Caco-2 (cell line): Measurements from ENCODE around the gene TIAM1. TPM values are rescaled to one million over a fixed set of nuclear protein-coding genes. Genes with fewer than 3 reads are reported as not detected.

Experiments
- BruUV-seq: library from RNA; stranded (reverse); fragments of 400-500 nt; replicated peaks from 2 replicates; lab custom pipeline; 2021; lab: Mats Ljungman, UMichigan
- CTCF ChIA-PET: fragments of 300-600 bp; sonication (Branson Sonifier 250); formaldehyde crosslinking; loops from one replicate; lab custom pipeline; 2022; ENCODE audit warnings: antibody characterized with exemption; lab: Charles Lee
- POLR2A ChIA-PET: fragments of 300-600 bp; sonication (Branson Sonifier 250); formaldehyde crosslinking; loops from one replicate; lab custom pipeline; 2022; ENCODE audit warnings: antibody characterized with exemption; lab: Charles Lee
- DNase-seq, 2 experiments: peaks; one replicate each; pipeline versions ENCODE4 v3.0.0 to v3.0.0-alpha.2; 2020 to 2022
- H3K27me3 ChIP-seq: replicated peaks from 2 replicates; pipeline ENCODE4 v1.6.0; 2011; ENCODE audit warnings: low read length; ENCODE audit not compliant: control insufficient read depth, insufficient read depth
- H3K36me3 ChIP-seq: 2 replicates; pipeline ENCODE4 v1.5.1; 2011; ENCODE audit warnings: low read length; ENCODE audit not compliant: control insufficient read depth, insufficient read depth
- H3K4me1 ChIP-seq: fragments of 250-450 bp; sonication (Bioruptor Pico); 2 replicates; pipeline ENCODE4 v1.5.1; 2020; ENCODE audit warnings: mild to moderate bottlenecking
- H3K4me3 ChIP-seq: 2 replicates; pipeline ENCODE4 v1.5.1; 2011; ENCODE audit warnings: low read depth, mild to moderate bottlenecking, control low read depth, low read length
- H3K9me3 ChIP-seq: fragments of 250-450 bp; sonication (Bioruptor Pico); 2 replicates; pipeline ENCODE4 v1.5.1; 2020; ENCODE audit warnings: mild to moderate bottlenecking, moderate library complexity
- H3K27ac Mint-ChIP-seq: one replicate; pipeline ENCODE4 v1.8.0; 2022; ENCODE audit warnings: mixed read lengths; ENCODE audit not compliant: unreplicated experiment
- H3K27me3 Mint-ChIP-seq: one replicate; pipeline ENCODE4 v1.8.0; 2022; ENCODE audit warnings: mixed read lengths; ENCODE audit not compliant: insufficient read depth, unreplicated experiment
- H3K36me3 Mint-ChIP-seq: one replicate; pipeline ENCODE4 v1.8.0; 2022; ENCODE audit warnings: mild to moderate bottlenecking, mixed read lengths; ENCODE audit not compliant: insufficient read depth, unreplicated experiment
- H3K4me1 Mint-ChIP-seq: one replicate; pipeline ENCODE4 v1.8.0; 2022; ENCODE audit warnings: low read depth, mixed read lengths; ENCODE audit not compliant: unreplicated experiment
- H3K4me3 Mint-ChIP-seq: one replicate; pipeline ENCODE4 v1.8.0; 2022; ENCODE audit warnings: mild to moderate bottlenecking, moderate library complexity, mixed read lengths; ENCODE audit not compliant: unreplicated experiment
- H3K9me3 Mint-ChIP-seq: one replicate; pipeline ENCODE4 v1.8.0; 2022; ENCODE audit warnings: mixed read lengths; ENCODE audit not compliant: unreplicated experiment
- intact Hi-C: fragments of 100-400 bp; cut with micrococcal nuclease; formaldehyde crosslinking; loops from one replicate; pipeline ENCODE4 v1.10.0; 2022; ENCODE audit not compliant: unreplicated experiment
- total RNA-seq: library from RNA; stranded (reverse); gene quantifications from 2 replicates; pipeline ENCODE4 v1.2.3, GENCODE V29; 2022
- TF ChIP-seq, protein P1 (sequence below), 2 experiments: fragments of 200-600 bp in 1 of 2; IDR thresholded peaks; 1 replicate in 1 of 2; 2 replicates in 1 of 2; pipeline versions ENCODE4 v1.5.1 to v1.8.0; 2011 to 2022; ENCODE audit warnings: antibody characterized with exemption in 1 of 2, control low read depth in 1 of 2, inconsistent platforms in 1 of 2, low read depth in 1 of 2, low read length in 1 of 2, mild to moderate bottlenecking in 1 of 2, moderate library complexity in 1 of 2; ENCODE audit not compliant: insufficient read depth in 1 of 2, severe bottlenecking in 1 of 2, unreplicated experiment in 1 of 2

Gene TIAM1
- total RNA-seq, 1 experiment from 2014 or later, result 5.2 TPM

DNA sequence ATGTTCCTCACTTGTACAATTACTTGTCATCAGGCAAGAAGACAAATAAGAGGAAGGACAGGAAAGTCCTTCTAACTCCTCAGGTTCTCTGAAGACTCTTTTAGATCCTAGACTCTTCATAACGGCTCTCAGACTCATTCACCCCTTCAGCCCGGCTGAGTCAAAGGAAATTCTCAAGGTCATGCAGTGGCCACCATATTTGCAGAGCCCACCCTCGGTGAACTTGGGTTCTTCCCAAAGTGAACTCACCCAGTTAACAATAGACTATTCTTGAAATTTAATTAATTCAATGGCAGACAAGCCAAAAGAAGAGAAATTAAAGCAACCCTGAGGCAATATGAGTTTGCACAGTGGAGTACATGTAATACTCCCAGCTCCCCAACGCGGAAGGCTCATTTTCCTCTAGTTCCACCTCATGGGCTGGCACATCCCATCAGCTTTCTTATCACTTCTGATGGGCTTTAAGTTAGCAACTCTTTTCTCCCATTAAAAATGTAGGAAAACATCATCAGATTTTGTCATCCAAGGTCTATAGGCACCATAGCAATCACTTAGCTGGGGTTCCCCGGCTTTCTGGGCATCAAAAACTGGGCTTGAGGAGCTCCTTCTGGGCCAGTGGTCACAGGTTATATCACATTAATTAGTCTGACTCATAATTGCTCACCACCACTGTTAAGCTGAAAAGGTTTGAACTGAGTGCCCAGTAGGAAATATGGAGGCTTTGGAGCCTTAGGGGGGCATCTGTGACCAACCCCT lies 27.8 kb upstream of the TIAM1 start:
- Mint-ChIP-seq H3K4me1 (no peaks in the 10 kb centered on the region), H3K4me3 (no peak overlapping the region), H3K27me3 (no peaks in the 10 kb centered on the region), H3K27ac (no peak overlapping the region), H3K36me3 (no peaks in the 10 kb centered on the region), H3K9me3 (no peaks in the 10 kb centered on the region)
- ChIA-PET POLR2A (no interaction called here), CTCF (no interaction called here)
- intact Hi-C loops, result loop anchor here (10.0 kb wide), 1 partner anchor 83 kb away; no protein-coding TSS in a partner anchor
- TF ChIP-seq, protein P1, sequence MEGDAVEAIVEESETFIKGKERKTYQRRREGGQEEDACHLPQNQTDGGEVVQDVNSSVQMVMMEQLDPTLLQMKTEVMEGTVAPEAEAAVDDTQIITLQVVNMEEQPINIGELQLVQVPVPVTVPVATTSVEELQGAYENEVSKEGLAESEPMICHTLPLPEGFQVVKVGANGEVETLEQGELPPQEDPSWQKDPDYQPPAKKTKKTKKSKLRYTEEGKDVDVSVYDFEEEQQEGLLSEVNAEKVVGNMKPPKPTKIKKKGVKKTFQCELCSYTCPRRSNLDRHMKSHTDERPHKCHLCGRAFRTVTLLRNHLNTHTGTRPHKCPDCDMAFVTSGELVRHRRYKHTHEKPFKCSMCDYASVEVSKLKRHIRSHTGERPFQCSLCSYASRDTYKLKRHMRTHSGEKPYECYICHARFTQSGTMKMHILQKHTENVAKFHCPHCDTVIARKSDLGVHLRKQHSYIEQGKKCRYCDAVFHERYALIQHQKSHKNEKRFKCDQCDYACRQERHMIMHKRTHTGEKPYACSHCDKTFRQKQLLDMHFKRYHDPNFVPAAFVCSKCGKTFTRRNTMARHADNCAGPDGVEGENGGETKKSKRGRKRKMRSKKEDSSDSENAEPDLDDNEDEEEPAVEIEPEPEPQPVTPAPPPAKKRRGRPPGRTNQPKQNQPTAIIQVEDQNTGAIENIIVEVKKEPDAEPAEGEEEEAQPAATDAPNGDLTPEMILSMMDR (IDR thresholded peaks at IDR 0.05; ENCODE audit: insufficient read depth in 1 of 2, low read depth in 1 of 2, low read length in 1 of 2, severe bottlenecking in 1 of 2, unreplicated experiment in 1 of 2), result no peak
- BruUV-seq, result no TSS peak
- Histone ChIP-seq H3K36me3 (no peaks in the 10 kb centered on the region), H3K27me3 (no peaks in the 10 kb centered on the region), H3K4me1 (no peaks in the 10 kb centered on the region), H3K4me3 (no peak overlapping the region), H3K9me3 (no peaks in the 10 kb centered on the region)
- DNase-seq, result no peak

- H3K9me3 ChIP-seq, result no peaks in the 10 kb centered on the region
- H3K4me1 Mint-ChIP-seq, result no peaks in the 10 kb centered on the region
- DNase-seq, result no peak
- H3K36me3 Mint-ChIP-seq, result no peaks in the 10 kb centered on the region
- H3K4me1 ChIP-seq, result no peaks in the 10 kb centered on the region
- H3K4me3 ChIP-seq, result no peak overlapping the region
- no peaks in the 10 kb centered on the region for H3K9me3 Mint-ChIP-seq
- no peaks in the 10 kb centered on the region for H3K27me3 Mint-ChIP-seq
- no peak overlapping the region for H3K4me3 Mint-ChIP-seq
- POLR2A ChIA-PET, result no interaction called here
- CTCF ChIA-PET, result no interaction called here
- TF ChIP-seq, protein P1 (IDR thresholded peaks at IDR 0.05; ENCODE audit: insufficient read depth in 1 of 2, low read depth in 1 of 2, low read length in 1 of 2, severe bottlenecking in 1 of 2, unreplicated experiment in 1 of 2), result no peak
- intact Hi-C loops, result loop anchor here (10.0 kb wide), 1 partner anchor 84 kb away; no protein-coding TSS in a partner anchor
- no peaks in the 10 kb centered on the region for H3K36me3 ChIP-seq
- BruUV-seq, result no TSS peak
- no peak overlapping the region for H3K27ac Mint-ChIP-seq
- no peaks in the 10 kb centered on the region for H3K27me3 ChIP-seq
Measured at GRCh38 chr21:31370893-31371544, 27.0 kb upstream of the TIAM1 start.

GRCh38 chr21:31370281-31370892 lies 26.3 kb upstream of the TIAM1 start:
- Mint-ChIP-seq H3K27ac (no peak overlapping the region), H3K36me3 (no peaks in the 10 kb centered on the region), H3K27me3 (no peaks in the 10 kb centered on the region), H3K4me3 (no peak overlapping the region), H3K4me1 (no peaks in the 10 kb centered on the region), H3K9me3 (no peaks in the 10 kb centered on the region)
- BruUV-seq, result no TSS peak
- H3K27me3 ChIP-seq, result no peaks in the 10 kb centered on the region
- ChIA-PET CTCF (no interaction called here), POLR2A (no interaction called here)
- H3K4me3 ChIP-seq, result no peak overlapping the region
- TF ChIP-seq, protein P1 (IDR thresholded peaks at IDR 0.05; ENCODE audit: insufficient read depth in 1 of 2, low read depth in 1 of 2, low read length in 1 of 2, severe bottlenecking in 1 of 2, unreplicated experiment in 1 of 2), result no peak
- intact Hi-C loops, result loop anchor here (10.0 kb wide), 1 partner anchor 84 kb away; no protein-coding TSS in a partner anchor
- DNase-seq, result no peak
- H3K9me3 ChIP-seq, result no peaks in the 10 kb centered on the region
- H3K36me3 ChIP-seq, result no peaks in the 10 kb centered on the region
- no peaks in the 10 kb centered on the region for H3K4me1 ChIP-seq
